Endothelial cell of umbilical vein (primary cell): Measurements from ENCODE around the gene NPPC. TPM values are rescaled to one million over a fixed set of nuclear protein-coding genes. Genes with fewer than 3 reads are reported as not detected.

Experiments used
- BruUV-seq: library from RNA; stranded (reverse); fragments of 400-500 nt; replicated peaks from 2 replicates; lab custom pipeline; 2021; lab: Mats Ljungman, UMichigan
- CTCF ChIA-PET: fragments of 300-600, 350-600 bp; sonication (Branson Sonifier 250); formaldehyde crosslinking; loops from one replicate; lab custom pipeline; 2021; ENCODE audit warnings: antibody characterized with exemption, inconsistent platforms; lab: Charles Lee
- POLR2A ChIA-PET: fragments of 300-600, 350-600 bp; sonication (Branson Sonifier 250); formaldehyde crosslinking; loops from one replicate; lab custom pipeline; 2021; ENCODE audit warnings: antibody characterized with exemption, inconsistent platforms; lab: Charles Lee
- DNase-seq: peaks from one replicate; pipeline ENCODE4 v3.0.0-alpha.2; 2011; ENCODE audit warnings: low read depth, low spot score
- FAIRE-seq: peaks from 2 replicates; lab custom pipeline; 2011; peaks lifted over from hg19 to GRCh38; lab: Jason Lieb, UNC
- H2AFZ ChIP-seq: 2 replicates; pipeline ENCODE4 v1.6.0; 2012; ENCODE audit warnings: low read depth, low read length, control low read depth, inconsistent platforms
- H3K27ac ChIP-seq: 2 replicates; pipeline ENCODE4 v1.5.1; 2011; ENCODE audit warnings: low read depth, mild to moderate bottlenecking, control low read depth, low read length, moderate library complexity; ENCODE audit not compliant: insufficient read depth
- H3K27me3 ChIP-seq, 2 experiments: 2 replicates each; pipeline versions ENCODE4 v1.6.0 to v1.6.1; 2011; ENCODE audit warnings: low read length in 2 of 2, mixed read lengths in 1 of 2; ENCODE audit not compliant: control insufficient read depth in 2 of 2, insufficient read depth in 2 of 2
- H3K36me3 ChIP-seq, 2 experiments: 2 replicates in 1 of 2; 3 replicates in 1 of 2; pipeline ENCODE4 v1.5.1; 2011; ENCODE audit warnings: low read length in 2 of 2, mild to moderate bottlenecking in 1 of 2, moderate library complexity in 1 of 2; ENCODE audit not compliant: control insufficient read depth in 2 of 2, insufficient read depth in 2 of 2; ENCODE audit errors: extremely low read depth in 1 of 2
- H3K4me1 ChIP-seq: 3 replicates; pipeline ENCODE4 v1.5.1; 2011; ENCODE audit warnings: mild to moderate bottlenecking, low read length; ENCODE audit not compliant: control insufficient read depth, insufficient read depth; ENCODE audit errors: extremely low read depth
- H3K4me2 ChIP-seq: 2 replicates; pipeline ENCODE4 v1.6.1; 2011; ENCODE audit warnings: low read length, control low read depth, mixed read lengths; ENCODE audit not compliant: insufficient read depth
- H3K4me3 ChIP-seq, 3 experiments: fragments of 200-600 bp in 1 of 3; sonication (generic), shearing (Covaris generic) in 1 of 3; replicated peaks in 1 of 3; 2 replicates each; pipeline ENCODE4 v1.5.1; 2011 to 2016; ENCODE audit warnings: control low read depth in 3 of 3, low read length in 3 of 3, mild to moderate bottlenecking in 2 of 3, inconsistent platforms in 1 of 3, low read depth in 1 of 3, moderate library complexity in 1 of 3; ENCODE audit not compliant: insufficient read depth in 1 of 3
- H3K79me2 ChIP-seq: 2 replicates; pipeline ENCODE4 v1.6.0; 2012; ENCODE audit warnings: low read length, inconsistent platforms; ENCODE audit not compliant: control insufficient read depth, insufficient read depth
- H3K9ac ChIP-seq: replicated peaks from 2 replicates; pipeline ENCODE3; 2011; ENCODE audit warnings: low read length, control low read depth; ENCODE audit not compliant: insufficient read depth; ENCODE audit errors: extremely low read depth
- H3K9me1 ChIP-seq: replicated peaks from 3 replicates; pipeline ENCODE4 v1.6.0; 2011; ENCODE audit warnings: mild to moderate bottlenecking, low read length; ENCODE audit not compliant: control insufficient read depth, insufficient read depth; ENCODE audit errors: extremely low read depth
- H3K9me3 ChIP-seq: replicated peaks from 2 replicates; pipeline ENCODE4 v1.5.1; 2012; ENCODE audit warnings: low read length, inconsistent platforms; ENCODE audit not compliant: control insufficient read depth, insufficient read depth
- H4K20me1 ChIP-seq: replicated peaks from 2 replicates; pipeline ENCODE3; 2011; ENCODE audit warnings: mild to moderate bottlenecking, low read length; ENCODE audit not compliant: control insufficient read depth, insufficient read depth; ENCODE audit errors: extremely low read depth
- EZH2 ChIP-seq: IDR thresholded peaks from 2 replicates; pipeline ENCODE4 v1.6.1; 2012; ENCODE audit warnings: borderline replicate concordance, low read depth, mild to moderate bottlenecking, moderate library complexity, low read length, inconsistent platforms; ENCODE audit not compliant: severe bottlenecking
- FOS ChIP-seq: IDR thresholded peaks from 2 replicates; pipeline ENCODE4 v1.6.1; 2011; ENCODE audit warnings: mild to moderate bottlenecking, low read length, moderate library complexity, borderline replicate concordance; ENCODE audit not compliant: insufficient read depth
- GATA2 ChIP-seq: IDR thresholded peaks from 2 replicates; pipeline ENCODE4 v1.7.0; 2011; ENCODE audit warnings: low read depth, mild to moderate bottlenecking, moderate library complexity, mixed read lengths, low read length; ENCODE audit not compliant: insufficient read length, insufficient read depth
- JUN ChIP-seq: IDR thresholded peaks from 2 replicates; pipeline ENCODE4 v1.6.1; 2011; ENCODE audit warnings: borderline replicate concordance, low read depth; ENCODE audit not compliant: insufficient read length, insufficient read depth
- MYC ChIP-seq: IDR thresholded peaks from one replicate; pipeline ENCODE4 v1.6.1; 2011; ENCODE audit warnings: mild to moderate bottlenecking, low read depth, low read length
- POLR2A ChIP-seq: IDR thresholded peaks from 2 replicates; pipeline ENCODE4 v1.6.1; 2012; ENCODE audit warnings: low read depth, mild to moderate bottlenecking, control low read depth, low read length
- POLR2AphosphoS5 ChIP-seq: IDR thresholded peaks from 2 replicates; pipeline ENCODE4 v1.6.1; 2012; ENCODE audit warnings: low read depth, mild to moderate bottlenecking, control low read depth, low read length, moderate library complexity; ENCODE audit not compliant: insufficient read depth
- dilution Hi-C: fragments of 300-500 bp; cut with MboI; formaldehyde crosslinking; loops from one replicate; pipeline ENCODE4 v1.15.0; 2019; ENCODE audit warnings: low sequenced_read_pairs; ENCODE audit not compliant: extremely low pct_ligation_motif_present
- intact Hi-C: fragments of 100-400 bp; cut with micrococcal nuclease; formaldehyde crosslinking; loops from one replicate; pipeline ENCODE4 v1.10.0; 2022
- polyA plus RNA-seq, 4 experiments: library from polyadenylated mRNA; depleted of rRNA in 3 of 4; stranded (reverse) in 3 of 4; unstranded in 1 of 4; fragments of >200 nt; gene quantifications; 2 replicates each; pipeline versions ENCODE4 v1.2.1 to v1.2.3, GENCODE V29; 2011 to 2012; ENCODE audit warnings: missing spikeins in 1 of 4
- total RNA-seq: library from RNA; stranded (reverse); gene quantifications from 2 replicates; pipeline ENCODE4 v1.2.3, GENCODE V29; 2021
- TF ChIP-seq, protein P1 (sequence below): IDR thresholded peaks from 2 replicates; pipeline ENCODE4 v1.6.1; 2011; ENCODE audit not compliant: insufficient read depth, insufficient read length
- TF ChIP-seq, protein P2 (sequence below), 2 donors: IDR thresholded peaks; 1 replicate in 1 of 2; 2 replicates in 1 of 2; pipeline ENCODE4 v1.5.1; 2011; ENCODE audit warnings: low read length in 2 of 2, mild to moderate bottlenecking in 2 of 2, moderate library complexity in 2 of 2, control low read depth in 1 of 2, inconsistent platforms in 1 of 2, low read depth in 1 of 2; ENCODE audit not compliant: insufficient read depth in 1 of 2; ENCODE audit errors: extremely low read depth in 1 of 2

NPPC gene
- total and polyA plus RNA-seq, 2 donors (not counting 3 experiments of a cell fraction or from before 2014, with no cell fraction given): not detected

DNA sequence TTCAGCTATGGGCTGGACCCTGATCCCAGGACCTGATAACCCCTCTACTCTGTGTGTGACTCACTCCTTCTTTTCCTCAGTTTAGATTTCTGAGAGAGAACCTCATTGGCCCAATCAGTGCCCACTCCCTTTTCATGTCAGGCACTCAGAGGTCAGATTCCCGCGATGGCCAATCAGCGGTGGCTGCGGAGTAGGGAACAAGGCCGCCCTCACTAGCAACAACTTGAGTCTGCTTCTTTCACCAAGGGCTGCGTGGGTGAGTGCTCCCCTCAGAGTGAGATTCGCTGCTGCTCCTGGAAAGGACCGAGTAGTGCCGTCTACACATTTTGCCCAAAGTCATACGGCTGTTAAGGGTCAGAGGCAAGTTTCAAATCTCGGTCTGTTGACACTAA is 34.7 kb downstream of the NPPC start:
- TF ChIP-seq JUN (no peak), GATA2 (no peak), POLR2AphosphoS5 (no peak), MYC (no peak), FOS (no peak), EZH2 (no peak), POLR2A (no peak)
- TF ChIP-seq, protein P1, sequence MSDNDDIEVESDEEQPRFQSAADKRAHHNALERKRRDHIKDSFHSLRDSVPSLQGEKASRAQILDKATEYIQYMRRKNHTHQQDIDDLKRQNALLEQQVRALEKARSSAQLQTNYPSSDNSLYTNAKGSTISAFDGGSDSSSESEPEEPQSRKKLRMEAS: no peak
- TF ChIP-seq, protein P2, sequence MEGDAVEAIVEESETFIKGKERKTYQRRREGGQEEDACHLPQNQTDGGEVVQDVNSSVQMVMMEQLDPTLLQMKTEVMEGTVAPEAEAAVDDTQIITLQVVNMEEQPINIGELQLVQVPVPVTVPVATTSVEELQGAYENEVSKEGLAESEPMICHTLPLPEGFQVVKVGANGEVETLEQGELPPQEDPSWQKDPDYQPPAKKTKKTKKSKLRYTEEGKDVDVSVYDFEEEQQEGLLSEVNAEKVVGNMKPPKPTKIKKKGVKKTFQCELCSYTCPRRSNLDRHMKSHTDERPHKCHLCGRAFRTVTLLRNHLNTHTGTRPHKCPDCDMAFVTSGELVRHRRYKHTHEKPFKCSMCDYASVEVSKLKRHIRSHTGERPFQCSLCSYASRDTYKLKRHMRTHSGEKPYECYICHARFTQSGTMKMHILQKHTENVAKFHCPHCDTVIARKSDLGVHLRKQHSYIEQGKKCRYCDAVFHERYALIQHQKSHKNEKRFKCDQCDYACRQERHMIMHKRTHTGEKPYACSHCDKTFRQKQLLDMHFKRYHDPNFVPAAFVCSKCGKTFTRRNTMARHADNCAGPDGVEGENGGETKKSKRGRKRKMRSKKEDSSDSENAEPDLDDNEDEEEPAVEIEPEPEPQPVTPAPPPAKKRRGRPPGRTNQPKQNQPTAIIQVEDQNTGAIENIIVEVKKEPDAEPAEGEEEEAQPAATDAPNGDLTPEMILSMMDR (IDR thresholded peaks at IDR 0.05; ENCODE audit: extremely low read depth in 1 of 2, insufficient read depth in 1 of 2, low read depth in 1 of 2, low read length in 2 of 2): no peak
- Histone ChIP-seq H4K20me1 (no peaks in the 10 kb centered on the region), H3K9me3 (no peaks in the 10 kb centered on the region), H3K4me1 (no peaks in the 10 kb centered on the region), H3K4me2 (no peak overlapping the region), H3K4me3 (no peak overlapping the region), H3K27me3 (peaks cover 0 to 4% of the 10 kb centered on the region in 2 experiments), H2AFZ (no peak overlapping the region), H3K27ac (no peak overlapping the region), H3K9ac (no peak overlapping the region), H3K36me3 (no peaks in the 10 kb centered on the region), H3K79me2 (no peaks in the 10 kb centered on the region), H3K9me1 (no peaks in the 10 kb centered on the region)
- no TSS peak for BruUV-seq
- dilution Hi-C loops: no loop called here
- ChIA-PET CTCF (interaction anchor here (1.4 to 1.9 kb wide), 2 partner anchors 8 to 10 kb away, joined by 4 to 9 read pairs; no protein-coding TSS in a partner anchor), POLR2A (no interaction called here)
- DNase-seq: no peak
- no peak for FAIRE-seq
- intact Hi-C loops: no loop called here
